HEK293 (cell line): Measurements from ENCODE around the gene STS.

Source experiments
- CTCF ChIA-PET: fragments of 350-600 bp; formaldehyde crosslinking; extraction: SDS; loops from one replicate; lab custom pipeline; 2021; ENCODE audit warnings: antibody characterized with exemption; lab: Yijun Ruan, JAX
- POLR2A ChIA-PET: fragments of 300-600 bp; formaldehyde crosslinking; extraction: SDS; loops from one replicate; lab custom pipeline; 2020; ENCODE audit warnings: antibody characterized with exemption, inconsistent platforms; lab: Yijun Ruan, JAX
- H3K27ac ChIP-seq: fragments of 200-500 bp; sonication (Bioruptor generic); 2 replicates; pipeline ENCODE4 v1.5.1; 2014; ENCODE audit warnings: low read depth, low read length, control low read depth, inconsistent platforms; ENCODE audit errors: extremely low read depth
- H3K36me3 ChIP-seq, 2 experiments: fragments of 200-500 bp in 1 of 2; sonication (Bioruptor generic) in 1 of 2; 1 replicate in 1 of 2; 2 replicates in 1 of 2; pipeline ENCODE4 v1.5.1; 2014 to 2017; ENCODE audit warnings: inconsistent platforms in 2 of 2, low read length in 2 of 2; ENCODE audit not compliant: control insufficient read depth in 2 of 2, insufficient read depth in 1 of 2
- H3K4me1 ChIP-seq: fragments of 200-500 bp; sonication (Bioruptor generic); 2 replicates; pipeline ENCODE4 v1.5.1; 2014; ENCODE audit warnings: mild to moderate bottlenecking, low read length, inconsistent platforms; ENCODE audit not compliant: control insufficient read depth, insufficient read depth
- H3K4me3 ChIP-seq: 2 replicates; pipeline ENCODE4 v1.5.1; 2011; ENCODE audit warnings: low read depth, mild to moderate bottlenecking, control low read depth, low read length, moderate library complexity
- H3K9me3 ChIP-seq: fragments of 200-500 bp; sonication (Bioruptor generic); 2 replicates; pipeline ENCODE4 v1.5.1; 2014; ENCODE audit warnings: low read depth, low read length, inconsistent platforms; ENCODE audit not compliant: control insufficient read depth, insufficient read depth
- CTCF ChIP-seq: fragments of 450-650 bp; formaldehyde crosslinking; IDR thresholded peaks from 2 replicates; pipeline ENCODE4 v1.5.1; 2016; ENCODE audit warnings: missing biosample characterization, missing genetic modification characterization
- GLI2 ChIP-seq: fragments of 450-650 bp; formaldehyde crosslinking; IDR thresholded peaks from 2 replicates; pipeline ENCODE4; 2017; ENCODE audit warnings: missing biosample characterization, missing genetic modification characterization, low read depth, borderline replicate concordance
- KLF8 ChIP-seq: fragments of 450-650 bp; formaldehyde crosslinking; IDR thresholded peaks from 2 replicates; pipeline ENCODE4 v1.5.1; 2016; ENCODE audit warnings: missing biosample characterization, missing genetic modification characterization
- PATZ1 ChIP-seq: fragments of 450-650 bp; formaldehyde crosslinking; IDR thresholded peaks from 2 replicates; pipeline ENCODE4 v1.5.1; 2016; ENCODE audit warnings: missing biosample characterization, missing genetic modification characterization
- PBX3 ChIP-seq: sonication (generic); formaldehyde crosslinking; IDR thresholded peaks from 2 replicates; pipeline ENCODE4 v1.8.1; 2022; ENCODE audit warnings: mild to moderate bottlenecking, moderate library complexity, missing genetic modification reagents
- SP7 ChIP-seq: fragments of 450-650 bp; formaldehyde crosslinking; IDR thresholded peaks from 2 replicates; pipeline ENCODE4 v1.5.1; 2016; ENCODE audit warnings: missing biosample characterization, missing genetic modification characterization
- ZBTB17 ChIP-seq: fragments of 450-650 bp; formaldehyde crosslinking; IDR thresholded peaks from 2 replicates; pipeline ENCODE4 v1.5.1; 2016; ENCODE audit warnings: missing biosample characterization, missing genetic modification characterization
- ZBTB48 ChIP-seq: fragments of 450-650 bp; formaldehyde crosslinking; IDR thresholded peaks from 2 replicates; pipeline ENCODE4 v1.5.1; 2016; ENCODE audit warnings: missing biosample characterization, missing genetic modification characterization
- ZFP37 ChIP-seq: fragments of 450-650 bp; formaldehyde crosslinking; IDR thresholded peaks from 2 replicates; pipeline ENCODE4 v1.5.1; 2016; ENCODE audit warnings: missing biosample characterization, missing genetic modification characterization
- ZIC2 ChIP-seq: fragments of 450-650 bp; formaldehyde crosslinking; IDR thresholded peaks from 2 replicates; pipeline ENCODE4 v1.5.1; 2016; ENCODE audit warnings: missing biosample characterization, missing genetic modification characterization
- ZNF10 ChIP-seq: fragments of 450-650 bp; formaldehyde crosslinking; IDR thresholded peaks from 2 replicates; pipeline ENCODE4 v1.5.1; 2017; ENCODE audit warnings: missing biosample characterization, missing genetic modification characterization
- ZNF202 ChIP-seq: fragments of 450-650 bp; formaldehyde crosslinking; IDR thresholded peaks from 2 replicates; pipeline ENCODE4 v1.5.1; 2016; ENCODE audit warnings: missing biosample characterization, missing genetic modification characterization, borderline replicate concordance
- ZNF266 ChIP-seq: fragments of 450-650 bp; formaldehyde crosslinking; IDR thresholded peaks from 2 replicates; pipeline ENCODE4 v1.5.1; 2016; ENCODE audit warnings: missing biosample characterization, missing genetic modification characterization, low read depth
- ZNF335 ChIP-seq: fragments of 450-650 bp; formaldehyde crosslinking; conservative IDR thresholded peaks from 2 replicates; pipeline ENCODE4 v1.5.1; 2016; ENCODE audit warnings: missing biosample characterization, missing genetic modification characterization
- ZNF610 ChIP-seq: fragments of 450-650 bp; formaldehyde crosslinking; IDR thresholded peaks from 2 replicates; pipeline ENCODE4 v1.5.1; 2016; ENCODE audit warnings: missing biosample characterization, missing genetic modification characterization, borderline replicate concordance
- ZNF624 ChIP-seq: fragments of 450-650 bp; formaldehyde crosslinking; IDR thresholded peaks from 2 replicates; pipeline ENCODE4 v1.5.1; 2017; ENCODE audit warnings: missing biosample characterization, missing genetic modification characterization
- ZNF626 ChIP-seq: fragments of 450-650 bp; sonication (Bioruptor Pico); formaldehyde crosslinking; IDR thresholded peaks from 2 replicates; pipeline ENCODE4 v1.5.1; 2018; ENCODE audit warnings: missing biosample characterization, missing genetic modification characterization, inconsistent platforms
- ZNF664 ChIP-seq: fragments of 450-650 bp; formaldehyde crosslinking; IDR thresholded peaks from 2 replicates; pipeline ENCODE4 v1.5.1; 2016; ENCODE audit warnings: missing biosample characterization, missing genetic modification characterization
- ZNF837 ChIP-seq: fragments of 450-650 bp; formaldehyde crosslinking; IDR thresholded peaks from 2 replicates; pipeline ENCODE4 v1.5.1; 2016; ENCODE audit warnings: missing biosample characterization, missing genetic modification characterization
- ZSCAN18 ChIP-seq: fragments of 450-650 bp; formaldehyde crosslinking; IDR thresholded peaks from 2 replicates; pipeline ENCODE4 v1.5.1; 2016; ENCODE audit warnings: missing biosample characterization, missing genetic modification characterization
- TF ChIP-seq, protein P1 (sequence below): fragments of 450-650 bp; formaldehyde crosslinking; IDR thresholded peaks from 2 replicates; pipeline ENCODE4 v1.5.1; 2016; ENCODE audit warnings: missing biosample characterization, missing genetic modification characterization, borderline replicate concordance
- TF ChIP-seq, protein P2 (sequence below): fragments of 450-650 bp; formaldehyde crosslinking; IDR thresholded peaks from 2 replicates; pipeline ENCODE4 v1.5.0; 2017; ENCODE audit warnings: missing biosample characterization, missing genetic modification characterization, borderline replicate concordance
- TF ChIP-seq, protein P3 (sequence below): fragments of 450-650 bp; IDR thresholded peaks from 2 replicates; pipeline ENCODE4 v1.5.1; 2018; ENCODE audit warnings: missing biosample characterization, missing genetic modification characterization

STS gene

DNA sequence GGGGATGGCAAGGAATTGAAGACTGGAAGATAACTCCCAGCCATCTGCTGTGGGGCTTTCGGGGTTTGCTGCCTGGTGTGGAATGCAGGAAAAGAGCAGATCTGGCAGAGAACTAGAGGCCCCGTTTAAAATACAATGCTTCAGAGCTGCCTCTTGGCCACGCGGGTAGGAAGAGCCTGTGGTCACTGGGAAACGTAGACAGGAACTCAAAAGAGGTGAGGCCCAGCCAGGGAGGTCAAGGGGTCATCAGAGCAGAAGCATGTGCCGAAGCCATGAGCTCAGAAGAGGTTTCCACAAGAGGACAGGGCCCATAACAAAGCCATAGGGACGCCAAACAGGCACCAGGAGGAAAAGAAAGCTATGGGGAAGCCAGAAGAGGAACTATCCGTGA is 14.5 kb upstream of the STS start (continued):
- TF ChIP-seq ZNF266 (tag by site-specific recombination) (no peak), CTCF (tag by site-specific recombination) (no peak)
- TF ChIP-seq, protein P1, sequence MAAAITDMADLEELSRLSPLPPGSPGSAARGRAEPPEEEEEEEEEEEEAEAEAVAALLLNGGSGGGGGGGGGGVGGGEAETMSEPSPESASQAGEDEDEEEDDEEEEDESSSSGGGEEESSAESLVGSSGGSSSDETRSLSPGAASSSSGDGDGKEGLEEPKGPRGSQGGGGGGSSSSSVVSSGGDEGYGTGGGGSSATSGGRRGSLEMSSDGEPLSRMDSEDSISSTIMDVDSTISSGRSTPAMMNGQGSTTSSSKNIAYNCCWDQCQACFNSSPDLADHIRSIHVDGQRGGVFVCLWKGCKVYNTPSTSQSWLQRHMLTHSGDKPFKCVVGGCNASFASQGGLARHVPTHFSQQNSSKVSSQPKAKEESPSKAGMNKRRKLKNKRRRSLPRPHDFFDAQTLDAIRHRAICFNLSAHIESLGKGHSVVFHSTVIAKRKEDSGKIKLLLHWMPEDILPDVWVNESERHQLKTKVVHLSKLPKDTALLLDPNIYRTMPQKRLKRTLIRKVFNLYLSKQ (tag by site-specific recombination) = no peak

- Histone ChIP-seq H3K4me1 (no peaks in the 10 kb centered on the region), H3K36me3 (no peaks in the 10 kb centered on the region), H3K9me3 (no peaks in the 10 kb centered on the region), H3K4me3 (no peak overlapping the region), H3K27ac (no peak overlapping the region)
- TF ChIP-seq ZNF335 (no peak), ZIC2 (tag by site-specific recombination) (no peak), ZNF837 (tag by site-specific recombination) (no peak), GLI2 (no peak), ZNF664 (tag by site-specific recombination) (no peak), KLF8 (tag by site-specific recombination) (no peak), ZBTB17 (no peak), ZNF624 (no peak), ZNF610 (no peak), ZNF10 (tag by site-specific recombination) (no peak), ZNF202 (tag by site-specific recombination) (no peak), ZNF626 (tag by site-specific recombination) (no peak), ZBTB48 (tag by site-specific recombination) (no peak), PBX3 (CRISPR knock-in tag) (no peak), SP7 (no peak), ZSCAN18 (no peak), PATZ1 (tag by site-specific recombination) (no peak), ZFP37 (no peak)
- TF ChIP-seq, protein P2, sequence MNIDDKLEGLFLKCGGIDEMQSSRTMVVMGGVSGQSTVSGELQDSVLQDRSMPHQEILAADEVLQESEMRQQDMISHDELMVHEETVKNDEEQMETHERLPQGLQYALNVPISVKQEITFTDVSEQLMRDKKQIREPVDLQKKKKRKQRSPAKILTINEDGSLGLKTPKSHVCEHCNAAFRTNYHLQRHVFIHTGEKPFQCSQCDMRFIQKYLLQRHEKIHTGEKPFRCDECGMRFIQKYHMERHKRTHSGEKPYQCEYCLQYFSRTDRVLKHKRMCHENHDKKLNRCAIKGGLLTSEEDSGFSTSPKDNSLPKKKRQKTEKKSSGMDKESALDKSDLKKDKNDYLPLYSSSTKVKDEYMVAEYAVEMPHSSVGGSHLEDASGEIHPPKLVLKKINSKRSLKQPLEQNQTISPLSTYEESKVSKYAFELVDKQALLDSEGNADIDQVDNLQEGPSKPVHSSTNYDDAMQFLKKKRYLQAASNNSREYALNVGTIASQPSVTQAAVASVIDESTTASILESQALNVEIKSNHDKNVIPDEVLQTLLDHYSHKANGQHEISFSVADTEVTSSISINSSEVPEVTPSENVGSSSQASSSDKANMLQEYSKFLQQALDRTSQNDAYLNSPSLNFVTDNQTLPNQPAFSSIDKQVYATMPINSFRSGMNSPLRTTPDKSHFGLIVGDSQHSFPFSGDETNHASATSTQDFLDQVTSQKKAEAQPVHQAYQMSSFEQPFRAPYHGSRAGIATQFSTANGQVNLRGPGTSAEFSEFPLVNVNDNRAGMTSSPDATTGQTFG (tag by site-specific recombination) = no peak
- TF ChIP-seq, protein P3, sequence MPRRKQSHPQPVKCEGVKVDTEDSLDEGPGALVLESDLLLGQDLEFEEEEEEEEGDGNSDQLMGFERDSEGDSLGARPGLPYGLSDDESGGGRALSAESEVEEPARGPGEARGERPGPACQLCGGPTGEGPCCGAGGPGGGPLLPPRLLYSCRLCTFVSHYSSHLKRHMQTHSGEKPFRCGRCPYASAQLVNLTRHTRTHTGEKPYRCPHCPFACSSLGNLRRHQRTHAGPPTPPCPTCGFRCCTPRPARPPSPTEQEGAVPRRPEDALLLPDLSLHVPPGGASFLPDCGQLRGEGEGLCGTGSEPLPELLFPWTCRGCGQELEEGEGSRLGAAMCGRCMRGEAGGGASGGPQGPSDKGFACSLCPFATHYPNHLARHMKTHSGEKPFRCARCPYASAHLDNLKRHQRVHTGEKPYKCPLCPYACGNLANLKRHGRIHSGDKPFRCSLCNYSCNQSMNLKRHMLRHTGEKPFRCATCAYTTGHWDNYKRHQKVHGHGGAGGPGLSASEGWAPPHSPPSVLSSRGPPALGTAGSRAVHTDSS (tag by site-specific recombination) = no peak
- POLR2A ChIA-PET = no interaction called here
- CTCF ChIA-PET = interaction anchor here (0.6 kb wide), 2 partner anchors 119 to 1244 kb away, joined by 3 to 4 read pairs; no protein-coding TSS in a partner anchor
These were observed 12.5 kb upstream of the STS start for GRCh38 chrX:7134981-7135380.
